Endothelial cell (in vitro differentiated cells): ENCODE measurements around the gene ARHGEF33. TPM values are rescaled to one million over a fixed set of nuclear protein-coding genes. Genes with fewer than 3 reads are reported as not detected.

ENCODE experiments used
- DNase-seq: peaks from one replicate; pipeline ENCODE4 v3.0.0; 2021; ENCODE audit warnings: low spot score
- H3K27ac Mint-ChIP-seq: one replicate; pipeline ENCODE4 v1.8.0; 2021; ENCODE audit warnings: mixed read lengths, inconsistent platforms; ENCODE audit not compliant: unreplicated experiment
- H3K27me3 Mint-ChIP-seq: one replicate; pipeline ENCODE4 v1.8.0; 2021; ENCODE audit warnings: mild to moderate bottlenecking, moderate library complexity, mixed read lengths, inconsistent platforms; ENCODE audit not compliant: unreplicated experiment
- H3K36me3 Mint-ChIP-seq: one replicate; pipeline ENCODE4 v1.8.0; 2021; ENCODE audit warnings: mild to moderate bottlenecking, low read depth, mixed read lengths, inconsistent platforms; ENCODE audit not compliant: unreplicated experiment
- H3K4me1 Mint-ChIP-seq: one replicate; pipeline ENCODE4 v1.8.0; 2021; ENCODE audit warnings: mild to moderate bottlenecking, mixed read lengths, inconsistent platforms; ENCODE audit not compliant: unreplicated experiment
- H3K4me3 Mint-ChIP-seq: one replicate; pipeline ENCODE4 v1.8.0; 2021; ENCODE audit warnings: mild to moderate bottlenecking, mixed read lengths, inconsistent platforms; ENCODE audit not compliant: unreplicated experiment
- H3K9me3 Mint-ChIP-seq: one replicate; pipeline ENCODE4 v1.8.0; 2021; ENCODE audit warnings: mixed read lengths, inconsistent platforms; ENCODE audit not compliant: unreplicated experiment
- total RNA-seq: library from RNA; stranded (reverse); fragmentation: NEBNext Ultra II Directional; extraction: Animal tissue kit (Norgen Biotek cat#: 25700); gene quantifications from one replicate; pipeline ENCODE4 v1.2.1, GENCODE V29; 2021; ENCODE audit not compliant: unreplicated experiment
- TF ChIP-seq, protein P1 (sequence below): fragments of 200-600 bp; sonication (generic); IDR thresholded peaks from one replicate; pipeline ENCODE4 v1.5.0; 2021; ENCODE audit warnings: antibody characterized with exemption; ENCODE audit not compliant: unreplicated experiment

ARHGEF33 gene
- total RNA-seq, 1 donor from 2014 or later: 0.69 TPM

DNA sequence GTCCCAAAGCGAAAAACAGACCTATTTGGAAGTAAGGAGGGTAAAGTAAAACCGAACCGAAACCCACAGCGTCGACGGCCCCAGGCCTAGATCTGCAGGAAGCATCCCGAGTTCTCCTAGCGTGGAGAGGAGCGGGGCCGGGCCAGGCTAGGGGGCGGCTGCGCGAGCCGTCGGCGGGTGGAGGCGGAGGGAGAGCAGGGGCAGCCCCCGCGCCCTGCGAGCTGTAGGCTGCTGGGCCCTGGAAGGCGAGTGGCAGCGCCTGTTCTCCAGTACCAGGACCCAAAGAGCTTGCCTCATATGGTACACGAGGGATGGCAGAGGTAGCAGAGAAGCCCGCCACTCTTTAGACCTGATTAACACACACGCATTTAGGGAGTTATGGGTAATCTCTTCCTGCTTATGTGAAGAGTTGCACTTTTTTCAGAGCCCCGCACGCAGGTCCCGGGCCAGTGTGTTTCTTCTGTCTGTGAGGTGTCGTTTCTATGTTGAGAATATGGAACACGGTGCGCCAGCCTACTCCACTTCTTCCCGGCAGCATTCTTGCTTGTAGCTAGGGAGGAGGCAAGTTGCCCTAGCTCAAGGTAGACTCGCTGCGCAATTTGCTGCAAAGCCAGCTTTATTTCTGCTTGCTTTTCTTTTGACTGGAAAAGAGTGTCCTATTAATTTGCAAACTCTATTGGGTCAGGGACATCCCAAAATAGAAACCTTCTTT is 71.1 kb downstream of the ARHGEF33 start:
- Mint-ChIP-seq H3K27me3 (peaks cover 6% of the 10 kb centered on the region), H3K4me3 (no peak overlapping the region), H3K4me1 (peaks cover 3% of the 10 kb centered on the region), H3K36me3 (peaks cover 3% of the 10 kb centered on the region), H3K9me3 (no peaks in the 10 kb centered on the region), H3K27ac (no peak overlapping the region)
- TF ChIP-seq, protein P1, sequence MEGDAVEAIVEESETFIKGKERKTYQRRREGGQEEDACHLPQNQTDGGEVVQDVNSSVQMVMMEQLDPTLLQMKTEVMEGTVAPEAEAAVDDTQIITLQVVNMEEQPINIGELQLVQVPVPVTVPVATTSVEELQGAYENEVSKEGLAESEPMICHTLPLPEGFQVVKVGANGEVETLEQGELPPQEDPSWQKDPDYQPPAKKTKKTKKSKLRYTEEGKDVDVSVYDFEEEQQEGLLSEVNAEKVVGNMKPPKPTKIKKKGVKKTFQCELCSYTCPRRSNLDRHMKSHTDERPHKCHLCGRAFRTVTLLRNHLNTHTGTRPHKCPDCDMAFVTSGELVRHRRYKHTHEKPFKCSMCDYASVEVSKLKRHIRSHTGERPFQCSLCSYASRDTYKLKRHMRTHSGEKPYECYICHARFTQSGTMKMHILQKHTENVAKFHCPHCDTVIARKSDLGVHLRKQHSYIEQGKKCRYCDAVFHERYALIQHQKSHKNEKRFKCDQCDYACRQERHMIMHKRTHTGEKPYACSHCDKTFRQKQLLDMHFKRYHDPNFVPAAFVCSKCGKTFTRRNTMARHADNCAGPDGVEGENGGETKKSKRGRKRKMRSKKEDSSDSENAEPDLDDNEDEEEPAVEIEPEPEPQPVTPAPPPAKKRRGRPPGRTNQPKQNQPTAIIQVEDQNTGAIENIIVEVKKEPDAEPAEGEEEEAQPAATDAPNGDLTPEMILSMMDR: no peak
- DNase-seq: no peak

DNA sequence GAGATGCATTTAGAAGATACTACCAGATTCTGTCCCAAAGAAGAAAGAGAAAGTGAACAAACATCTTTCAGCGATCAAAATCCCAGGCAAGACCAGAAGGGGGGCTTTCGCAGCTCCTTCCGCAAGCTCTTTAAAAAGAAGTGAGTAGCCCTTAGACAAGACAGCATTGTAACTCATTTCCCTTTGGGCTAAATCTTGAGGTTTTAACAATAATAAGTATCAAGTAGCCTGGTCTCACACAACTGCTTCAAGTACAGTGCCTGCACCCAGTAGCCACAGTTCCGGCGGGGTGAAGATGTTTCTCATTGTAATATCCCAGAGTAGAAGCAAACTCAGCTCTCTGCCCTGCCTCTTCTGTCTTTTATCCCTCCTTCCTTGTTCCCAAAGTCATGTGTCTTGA is 76.3 kb downstream of the ARHGEF33 start:
- Mint-ChIP-seq H3K27me3 (peaks cover 3% of the 10 kb centered on the region), H3K36me3 (no peaks in the 10 kb centered on the region), H3K4me3 (no peak overlapping the region), H3K4me1 (peaks cover 19% of the 10 kb centered on the region), H3K9me3 (no peaks in the 10 kb centered on the region), H3K27ac (no peak overlapping the region)
- TF ChIP-seq, protein P1: no peak
- DNase-seq: no peak

DNA sequence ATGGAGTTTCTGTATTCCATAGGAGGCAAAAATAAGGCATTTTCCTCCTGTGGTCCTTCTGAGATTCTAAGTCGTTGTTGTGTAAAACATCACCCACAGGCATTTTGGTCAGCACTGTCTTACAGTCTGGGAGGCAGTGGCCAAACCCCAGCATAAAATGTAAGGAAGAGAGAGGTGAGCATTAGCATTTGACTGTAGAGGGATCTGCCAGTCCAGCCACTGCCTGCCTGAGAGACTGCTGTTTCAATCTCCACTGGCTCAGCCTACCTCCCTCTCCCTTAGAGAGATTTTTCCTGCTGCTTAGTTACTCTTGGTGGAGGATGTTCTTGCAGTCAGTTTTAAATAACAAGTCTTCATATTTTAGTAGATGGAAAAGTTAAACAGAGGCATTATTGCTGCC is 77.0 kb downstream of the ARHGEF33 start:
- Mint-ChIP-seq H3K27ac (no peak overlapping the region), H3K4me3 (no peak overlapping the region), H3K36me3 (no peaks in the 10 kb centered on the region), H3K4me1 (peaks cover 18% of the 10 kb centered on the region), H3K27me3 (peaks cover 3% of the 10 kb centered on the region), H3K9me3 (no peaks in the 10 kb centered on the region)
- TF ChIP-seq, protein P1: no peak
- DNase-seq: no peak

DNA sequence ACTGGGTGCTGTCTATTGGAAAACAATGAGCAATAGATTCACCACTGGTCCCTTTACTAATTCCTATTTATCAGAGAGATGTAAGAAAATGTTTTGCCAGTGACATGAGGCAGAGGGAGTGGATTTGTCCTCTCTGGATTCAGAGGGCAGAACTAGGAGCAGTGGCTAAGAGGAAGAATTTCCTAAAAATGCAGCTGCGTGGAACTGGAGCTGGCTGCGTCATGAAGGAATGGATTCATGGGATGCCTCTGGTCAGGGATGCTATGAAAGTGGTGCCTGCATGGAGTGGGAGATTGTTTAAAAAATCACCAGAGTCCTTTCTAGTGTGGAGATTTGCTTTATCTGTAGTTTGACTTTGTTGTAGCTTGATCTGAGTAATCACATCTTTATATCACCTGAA is 78.3 kb downstream of the ARHGEF33 start:
- no peak for DNase-seq
- no peaks in the 10 kb centered on the region for H3K9me3 Mint-ChIP-seq
- H3K27me3 Mint-ChIP-seq: peaks cover 3% of the 10 kb centered on the region
- no peak overlapping the region for H3K4me3 Mint-ChIP-seq
- H3K36me3 Mint-ChIP-seq: no peaks in the 10 kb centered on the region
- H3K27ac Mint-ChIP-seq: no peak overlapping the region
- TF ChIP-seq, protein P1: no peak
- peaks cover 17% of the 10 kb centered on the region for H3K4me1 Mint-ChIP-seq

DNA sequence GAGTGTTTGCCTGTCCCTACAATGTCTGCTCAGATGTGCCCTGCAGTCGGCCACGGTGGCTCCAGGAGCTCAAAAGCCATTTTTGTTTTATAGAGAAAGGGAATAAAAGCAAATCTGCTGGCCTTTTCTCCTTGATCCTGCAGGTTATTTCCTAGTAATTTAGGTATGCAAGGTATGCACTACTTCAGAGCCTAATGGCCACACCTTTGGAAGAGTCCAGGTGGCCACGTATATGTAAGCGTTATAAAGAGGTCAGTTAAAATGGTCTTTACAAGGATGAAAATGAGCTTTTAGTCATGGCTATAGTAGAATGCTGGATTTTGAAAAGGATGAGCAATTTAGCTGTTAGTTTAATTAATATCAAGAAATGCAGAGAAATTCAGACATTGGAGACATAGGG is 81.7 kb downstream of the ARHGEF33 start:
- H3K27ac Mint-ChIP-seq: no peak overlapping the region
- no peak for DNase-seq
- H3K36me3 Mint-ChIP-seq: no peaks in the 10 kb centered on the region

More for the DNA sequence above, 81.7 kb downstream of the ARHGEF33 start:
- H3K27me3 Mint-ChIP-seq: peaks cover 1% of the 10 kb centered on the region
- H3K4me1 Mint-ChIP-seq: peaks cover 17% of the 10 kb centered on the region
- TF ChIP-seq, protein P1: no peak
- no peak overlapping the region for H3K4me3 Mint-ChIP-seq
- H3K9me3 Mint-ChIP-seq: no peaks in the 10 kb centered on the region
